HG03571 (cell line): ENCODE measurements around the gene SLC34A3.
"Not testable (repeated sequence)": the region's sequence is repeated elsewhere in the genome, so short reads cannot be mapped to it uniquely, and the experiment has no call there.

Source experiments
- ATAC-seq: cut with Tn5 transposase; IDR thresholded peaks from one replicate; pipeline ENCODE4 v1.9.1; 2021; ENCODE audit not compliant: unreplicated experiment

Gene SLC34A3

DNA sequence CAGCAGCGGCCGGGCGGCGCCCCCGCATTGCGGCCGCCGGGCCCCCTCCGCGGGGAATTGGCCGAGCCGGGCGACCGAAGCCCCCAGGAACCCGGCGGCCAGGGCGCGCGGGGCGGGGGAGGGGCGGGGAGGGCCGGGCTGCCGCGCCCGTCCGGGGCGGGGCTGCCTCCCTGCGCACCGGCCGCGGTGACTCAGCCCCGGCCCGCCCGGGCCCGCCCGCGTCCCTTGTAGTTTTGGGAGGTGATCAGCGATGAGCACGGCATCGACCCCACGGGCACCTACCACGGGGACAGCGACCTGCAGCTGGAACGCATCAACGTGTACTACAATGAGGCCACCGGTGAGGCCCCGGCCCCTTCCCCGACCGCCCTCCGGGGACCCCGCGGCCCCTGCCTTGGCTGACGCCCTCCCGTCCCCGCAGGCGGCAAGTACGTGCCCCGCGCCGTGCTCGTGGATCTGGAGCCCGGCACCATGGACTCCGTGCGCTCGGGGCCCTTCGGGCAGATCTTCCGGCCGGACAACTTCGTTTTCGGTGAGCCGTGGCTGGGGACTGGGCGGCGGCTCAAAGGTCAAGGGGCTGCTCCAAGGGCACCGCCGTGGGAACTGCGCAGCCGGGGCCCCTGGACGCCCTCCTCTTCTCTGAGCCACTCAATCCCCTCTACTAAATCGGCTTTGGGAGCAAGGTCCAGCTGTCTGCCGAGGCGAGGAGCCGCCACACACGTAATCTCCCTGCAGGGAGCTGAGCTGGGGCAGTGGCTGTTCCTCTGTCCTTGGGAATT is 11.0 kb downstream of the SLC34A3 start:
- ATAC-seq: peak; percentile 0

DNA sequence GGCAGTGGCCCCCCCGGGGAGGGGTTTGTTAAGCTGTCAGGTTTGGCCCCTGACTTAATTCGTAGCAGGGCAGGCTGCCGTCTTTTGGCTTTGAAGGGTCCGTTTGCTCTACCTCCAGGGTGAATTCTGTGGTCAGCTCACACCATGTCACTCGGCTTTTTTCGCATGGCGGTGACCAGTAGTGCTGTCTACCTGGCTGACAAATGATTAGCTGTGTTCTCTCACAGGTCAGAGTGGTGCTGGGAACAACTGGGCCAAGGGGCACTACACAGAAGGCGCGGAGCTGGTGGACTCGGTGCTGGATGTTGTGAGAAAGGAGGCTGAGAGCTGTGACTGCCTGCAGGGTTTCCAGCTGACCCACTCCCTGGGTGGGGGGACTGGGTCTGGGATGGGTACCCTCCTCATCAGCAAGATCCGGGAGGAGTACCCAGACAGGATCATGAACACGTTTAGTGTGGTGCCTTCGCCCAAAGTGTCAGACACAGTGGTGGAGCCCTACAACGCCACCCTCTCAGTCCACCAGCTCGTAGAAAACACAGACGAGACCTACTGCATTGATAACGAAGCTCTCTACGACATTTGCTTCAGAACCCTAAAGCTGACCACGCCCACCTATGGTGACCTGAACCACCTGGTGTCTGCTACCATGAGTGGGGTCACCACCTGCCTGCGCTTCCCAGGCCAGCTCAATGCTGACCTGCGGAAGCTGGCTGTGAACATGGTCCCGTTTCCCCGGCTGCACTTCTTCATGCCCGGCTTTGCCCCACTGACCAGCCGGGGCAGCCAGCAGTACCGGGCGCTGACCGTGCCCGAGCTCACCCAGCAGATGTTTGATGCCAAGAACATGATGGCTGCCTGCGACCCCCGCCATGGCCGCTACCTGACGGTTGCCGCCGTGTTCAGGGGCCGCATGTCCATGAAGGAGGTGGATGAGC is 11.8 kb downstream of the SLC34A3 start:
- ATAC-seq: no peak

DNA sequence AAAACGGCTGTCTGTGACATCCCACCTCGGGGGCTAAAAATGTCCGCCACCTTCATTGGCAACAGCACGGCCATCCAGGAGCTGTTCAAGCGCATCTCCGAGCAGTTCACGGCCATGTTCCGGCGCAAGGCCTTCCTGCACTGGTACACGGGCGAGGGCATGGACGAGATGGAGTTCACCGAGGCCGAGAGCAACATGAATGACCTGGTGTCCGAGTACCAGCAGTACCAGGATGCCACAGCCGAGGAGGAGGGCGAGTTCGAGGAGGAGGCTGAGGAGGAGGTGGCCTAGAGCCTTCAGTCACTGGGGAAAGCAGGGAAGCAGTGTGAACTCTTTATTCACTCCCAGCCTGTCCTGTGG is 12.5 kb downstream of the SLC34A3 start:
- ATAC-seq: not testable (repeated sequence)

DNA sequence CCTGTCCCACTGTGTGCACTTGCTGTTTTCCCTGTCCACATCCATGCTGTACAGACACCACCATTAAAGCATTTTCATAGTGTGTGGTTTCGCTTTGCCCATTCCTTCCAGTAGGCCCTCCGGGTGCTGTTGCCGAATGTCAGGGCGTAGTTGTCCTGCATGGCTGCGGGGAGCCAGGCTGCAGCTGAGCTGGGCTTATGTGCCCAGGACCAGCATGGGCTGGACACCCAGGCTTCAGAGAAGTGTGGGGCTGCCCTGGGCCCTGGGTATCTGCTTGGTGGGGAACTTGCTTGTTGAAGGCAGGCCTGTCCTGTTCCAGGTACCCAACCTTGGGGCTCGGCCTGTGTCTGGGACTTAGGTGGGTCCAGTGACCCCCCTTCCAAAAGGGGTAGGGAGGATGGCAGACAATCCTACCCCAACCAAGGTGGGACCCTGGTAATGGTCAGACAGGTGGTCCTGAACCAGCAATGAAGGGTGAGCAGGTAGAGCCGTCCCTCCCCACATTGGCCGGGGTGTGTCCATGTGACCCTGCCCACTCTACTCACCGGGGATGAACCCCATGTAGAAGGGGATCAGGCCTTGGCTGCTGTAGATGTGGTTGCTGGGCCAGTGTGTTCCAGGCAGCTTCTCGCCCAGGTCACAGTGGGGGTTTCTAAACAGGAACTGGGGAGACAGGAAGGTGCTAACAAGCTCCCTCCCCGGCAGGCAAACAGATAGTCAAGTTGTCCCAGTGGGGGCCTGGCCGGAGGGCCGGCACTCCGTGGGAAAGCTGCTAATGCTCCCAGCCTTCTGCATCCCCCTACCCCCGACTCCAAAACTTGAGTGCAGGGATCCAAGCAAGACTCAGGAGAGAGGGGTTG is 13.2 kb downstream of the SLC34A3 start:
- no peak for ATAC-seq

DNA sequence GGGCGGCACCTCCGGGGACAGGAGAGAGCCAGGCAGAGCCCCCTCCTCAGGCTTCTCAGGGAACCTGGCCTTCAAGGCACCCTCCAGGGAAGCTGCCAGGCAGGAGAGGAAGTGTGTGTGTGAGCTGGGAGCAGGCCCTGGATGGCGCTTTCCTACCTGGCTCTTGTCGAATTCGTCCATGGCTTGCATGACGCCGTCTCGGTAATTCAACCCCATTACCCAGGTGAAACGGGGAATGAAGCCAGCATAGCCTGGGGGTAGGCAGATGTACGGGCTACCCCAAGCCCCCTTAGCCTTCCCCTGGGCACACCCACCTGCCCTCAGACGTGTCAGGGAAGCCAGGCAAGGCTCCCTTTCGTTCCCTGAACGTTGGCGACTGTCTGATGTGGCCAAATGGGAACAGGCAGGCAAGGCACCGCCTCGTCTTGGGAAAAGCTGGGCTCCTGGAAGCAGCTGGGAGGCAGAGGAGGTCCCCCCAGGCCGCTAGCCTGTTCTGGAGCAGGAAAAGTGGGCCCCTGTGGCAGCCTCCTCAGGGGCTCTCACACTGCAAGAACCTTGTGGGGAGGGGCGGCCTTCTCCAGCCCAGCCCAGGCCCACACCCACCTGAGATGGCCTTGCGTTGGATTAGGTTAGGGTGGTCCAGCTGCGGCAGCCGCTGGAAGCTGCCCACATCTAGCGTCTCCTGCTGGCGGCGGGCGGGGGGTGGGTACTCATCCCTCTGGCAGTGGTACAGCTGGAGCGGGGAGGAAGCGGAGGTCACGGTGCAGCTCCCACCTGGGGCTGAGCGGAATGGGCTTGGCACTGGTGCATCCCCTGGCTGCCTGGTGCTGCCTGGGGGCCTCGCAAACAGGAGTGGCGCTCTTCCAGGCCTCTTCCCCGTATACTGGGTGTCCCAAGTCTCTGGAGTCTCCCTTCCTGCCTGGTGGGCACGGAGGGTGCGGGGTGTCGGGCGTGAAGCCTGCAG is 14.1 kb downstream of the SLC34A3 start:
- ATAC-seq: no peak

DNA sequence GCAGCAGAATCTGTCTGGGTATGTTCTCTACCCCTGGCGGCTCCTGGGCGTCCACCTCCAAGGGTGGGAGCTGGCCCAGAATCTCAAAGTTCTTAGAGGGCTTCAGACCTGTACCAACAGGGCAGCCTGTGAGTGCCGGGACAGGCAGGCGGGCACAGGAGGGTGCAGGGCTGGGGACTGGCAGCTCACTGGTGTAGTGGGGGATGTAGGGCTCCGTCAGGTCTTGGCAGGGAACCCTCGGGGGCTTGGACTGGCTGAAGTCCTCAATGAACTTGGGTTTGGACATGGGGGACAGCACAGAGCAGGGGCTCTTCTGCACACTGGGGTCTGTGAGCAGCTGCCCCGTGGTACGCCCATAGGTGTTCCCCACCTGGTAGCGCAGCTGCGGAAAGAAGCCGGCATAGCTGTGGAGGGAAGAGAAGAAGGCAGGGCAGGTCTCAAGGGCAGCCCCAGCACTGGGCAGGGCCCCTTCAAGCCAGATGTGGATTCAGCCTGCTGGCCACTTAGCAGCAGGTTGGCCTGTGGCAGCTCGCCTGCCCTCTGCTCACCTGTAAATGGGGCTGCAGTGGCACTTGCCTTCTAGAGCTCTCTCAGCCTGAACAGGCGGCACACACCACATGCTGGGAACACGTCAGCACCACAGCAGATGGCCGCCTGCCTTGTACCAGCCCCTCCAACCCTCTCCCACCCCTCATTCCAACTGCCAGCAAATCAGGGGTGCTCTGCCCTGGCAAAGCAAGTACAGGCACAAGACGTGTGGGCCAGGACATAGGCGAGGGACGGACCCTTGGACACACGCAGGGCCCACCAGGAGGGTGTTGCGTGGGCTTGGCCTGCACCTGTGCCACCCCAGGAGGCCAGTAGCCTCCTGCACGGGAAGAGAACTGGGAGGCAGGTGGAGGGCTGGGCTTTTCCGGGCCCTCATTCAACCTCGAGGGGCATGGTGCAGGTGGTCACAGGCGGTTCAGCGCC is 15.0 kb downstream of the SLC34A3 start:
- ATAC-seq: no peak

DNA sequence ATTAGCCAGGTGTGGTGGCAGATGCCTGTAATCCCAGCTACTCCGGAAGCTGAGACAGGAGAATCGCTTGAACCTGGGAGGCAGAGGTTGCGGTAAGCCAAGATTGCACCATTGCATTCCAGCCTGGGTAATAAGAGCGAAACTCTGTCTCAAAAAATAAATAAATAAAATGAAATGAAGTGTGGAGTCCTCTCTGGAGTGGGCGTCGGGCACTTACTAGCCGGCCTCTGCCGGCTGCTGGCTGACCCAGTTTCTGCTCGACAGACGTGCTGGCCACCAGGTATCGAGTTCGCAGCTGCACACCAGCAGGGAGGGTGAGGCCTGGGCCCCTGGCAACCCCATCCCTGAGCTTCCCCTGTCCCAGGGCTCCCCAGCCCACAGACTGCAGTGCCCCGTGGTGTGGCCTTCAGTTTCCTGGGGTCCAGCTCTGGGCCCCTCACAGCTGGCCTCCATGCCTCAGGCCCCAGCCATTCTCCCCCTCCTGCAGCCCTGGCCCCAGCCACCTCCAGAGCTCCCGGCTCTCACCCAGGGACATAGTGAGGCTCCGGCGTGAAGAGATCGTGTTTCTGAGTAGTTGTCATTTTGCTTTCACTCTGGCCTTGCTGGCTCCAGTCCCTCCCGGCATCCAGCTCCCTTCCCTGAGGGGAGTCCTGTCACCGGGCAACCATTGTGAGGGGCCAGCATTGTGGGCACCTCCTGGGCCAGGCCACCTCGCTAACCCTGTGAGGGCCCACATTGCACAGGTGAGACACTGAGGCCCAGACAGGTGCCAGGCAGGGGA is 16.6 kb downstream of the SLC34A3 start:
- no peak for ATAC-seq

DNA sequence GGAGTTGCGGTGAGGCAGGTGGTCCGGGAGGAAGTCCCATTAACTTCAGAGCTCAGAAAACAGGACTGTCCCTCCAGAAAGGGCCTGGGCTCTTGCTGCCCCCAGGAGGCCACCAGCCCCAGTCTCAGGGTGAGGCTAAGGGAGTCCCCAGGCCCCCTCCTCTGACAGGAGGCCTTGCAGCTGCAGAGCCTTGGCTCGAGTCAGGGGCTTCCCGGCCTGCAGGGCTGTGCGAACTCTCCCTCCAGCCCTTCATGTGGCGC is 17.1 kb downstream of the SLC34A3 start:
- no peak for ATAC-seq

DNA sequence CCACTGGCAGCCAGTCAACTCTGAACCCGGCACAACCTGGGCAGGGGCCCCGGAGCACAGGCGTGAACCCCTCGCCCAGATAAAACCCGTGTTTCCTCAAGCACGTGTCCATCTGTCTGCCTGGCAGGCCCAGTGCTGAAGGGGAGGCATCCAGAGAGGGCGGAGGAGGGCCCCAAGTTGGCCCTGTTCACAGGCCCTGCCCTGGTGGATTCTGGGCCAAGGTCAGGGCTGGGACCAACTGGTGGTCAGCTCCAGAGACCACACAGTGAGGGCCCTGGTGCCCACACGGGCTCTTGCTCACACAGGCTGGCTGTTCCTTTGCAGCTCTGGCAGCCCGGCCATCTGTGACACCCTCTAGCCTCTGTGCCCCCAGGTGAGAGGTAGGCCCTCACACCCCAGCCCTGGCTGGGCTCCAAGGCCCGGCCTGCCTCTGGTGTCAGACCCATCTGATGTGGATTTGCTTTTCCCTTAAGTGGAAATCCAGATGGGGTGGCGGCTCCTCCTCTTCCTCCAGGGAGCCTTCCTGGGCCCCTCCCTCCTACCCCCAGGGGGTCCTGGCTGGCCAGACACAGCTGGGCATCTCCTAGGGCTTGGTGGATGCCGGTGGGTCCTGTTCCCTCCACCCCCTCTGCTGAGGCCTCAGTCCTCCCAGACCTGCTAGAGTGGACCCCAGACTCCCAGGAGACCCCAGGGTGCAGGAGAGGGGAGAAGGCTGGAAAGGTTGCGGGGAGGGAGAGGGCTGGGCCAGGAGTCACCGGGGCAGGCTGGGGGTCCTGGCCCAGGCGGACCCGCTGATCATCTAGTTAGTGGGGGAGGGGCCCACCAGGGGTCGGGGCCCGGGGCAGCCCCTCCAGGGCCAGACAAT is 19.9 kb downstream of the SLC34A3 start:
- no peak for ATAC-seq

DNA sequence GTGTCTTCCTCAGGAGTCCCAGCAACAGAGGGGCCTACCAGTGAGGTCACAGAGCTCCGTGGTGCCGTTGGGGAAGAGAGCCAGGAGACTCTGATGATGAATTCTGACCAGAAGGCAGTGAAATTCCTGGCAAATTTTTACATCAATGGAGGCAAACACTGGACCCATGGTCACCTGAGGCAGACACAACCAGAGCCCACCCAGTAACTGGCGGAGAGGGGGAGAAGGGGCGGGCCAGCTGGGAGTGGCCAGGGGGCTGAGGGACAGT is 20.4 kb downstream of the SLC34A3 start, which contains the start of gene STPG3:
TSS of gene STPG3 (plus strand) at position 93 of the 268 bp plus-strand sequence. CDS start at position 94, 1 bp downstream.
- ATAC-seq: no peak

DNA sequence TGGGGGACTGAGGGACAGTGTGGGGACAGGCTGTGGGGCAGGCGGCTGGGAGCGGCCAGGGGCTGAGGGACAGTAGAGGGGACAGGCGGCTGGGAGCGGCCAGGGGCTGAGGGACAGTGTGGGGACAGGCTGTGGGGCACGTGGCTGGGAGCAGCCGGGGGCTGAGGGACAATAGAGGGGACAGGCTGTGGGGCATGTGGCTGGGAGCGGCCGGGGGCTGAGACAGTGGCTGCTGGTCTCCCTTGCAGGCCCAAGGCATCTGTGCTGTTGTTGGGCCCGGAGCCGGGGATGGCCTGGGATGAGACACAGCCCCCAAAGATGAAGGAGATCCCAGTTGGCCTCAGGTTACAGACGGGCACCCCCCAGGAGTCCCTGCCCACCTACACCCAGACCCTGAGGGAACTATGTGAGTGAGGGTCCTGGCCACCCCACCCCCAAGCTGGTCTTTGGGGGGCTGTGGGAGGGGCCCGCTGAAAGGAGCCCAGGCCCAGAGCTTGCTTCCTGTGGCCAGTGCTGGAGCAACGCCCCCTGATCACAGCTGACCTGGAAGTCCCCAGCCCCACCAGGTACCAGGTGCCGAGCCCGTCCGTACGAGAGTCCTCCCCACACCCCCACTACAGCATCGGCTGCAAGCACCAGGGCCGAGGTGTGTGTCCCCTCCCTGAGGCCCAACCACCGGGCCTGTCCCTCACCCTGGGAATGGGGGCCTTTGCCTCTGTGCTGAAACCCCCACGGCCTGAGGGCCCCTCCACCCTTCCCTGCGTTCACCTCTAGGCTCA is 21.0 kb downstream of the SLC34A3 start:
- no peak for ATAC-seq

DNA sequence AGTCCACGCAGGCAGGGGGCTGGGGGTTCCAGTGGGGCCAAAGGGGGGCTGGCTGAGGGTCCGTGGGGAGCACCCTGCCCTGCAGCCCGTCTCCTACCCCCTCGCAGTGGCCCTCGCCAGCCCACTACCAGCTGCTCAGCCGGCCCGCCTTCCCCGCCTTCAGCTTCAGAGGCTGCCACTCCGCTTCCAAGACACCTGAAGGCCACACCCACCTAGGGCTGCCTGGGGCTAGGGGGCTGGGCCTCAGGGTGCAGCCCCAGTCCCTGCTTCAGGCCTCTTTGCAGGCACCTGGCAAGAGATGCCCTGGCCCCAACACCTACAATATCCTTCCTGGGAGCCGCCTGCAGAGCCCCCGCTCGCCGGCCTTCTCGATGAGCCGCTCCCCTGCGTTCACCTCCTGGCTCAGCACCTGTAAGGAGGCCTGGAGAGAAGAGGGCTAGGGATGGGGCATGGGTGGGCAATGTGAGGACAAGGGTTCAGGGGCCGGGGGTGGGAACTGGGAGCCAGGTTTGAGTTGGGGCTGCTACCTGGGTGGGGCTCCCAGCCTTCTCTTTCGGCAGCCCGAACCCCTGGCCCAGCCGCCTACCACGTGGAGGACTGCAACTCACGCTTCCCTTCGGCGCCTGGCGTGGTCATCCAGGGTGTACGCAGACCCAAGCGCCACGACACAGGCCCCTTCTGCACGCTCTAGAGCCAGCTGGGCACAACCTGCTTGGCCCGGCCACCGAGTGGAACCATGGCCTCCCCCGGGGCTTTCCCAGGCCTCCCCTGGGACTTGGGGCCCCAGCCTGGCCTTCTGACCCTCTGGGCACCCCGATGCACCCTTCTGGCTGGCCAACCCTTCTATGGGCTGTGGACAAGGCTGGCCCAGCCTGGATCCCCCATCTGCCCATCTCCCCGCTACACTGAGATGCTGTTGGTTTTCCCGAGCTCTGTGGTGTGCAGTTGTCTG is 22.1 kb downstream of the SLC34A3 start:
- no peak for ATAC-seq

DNA sequence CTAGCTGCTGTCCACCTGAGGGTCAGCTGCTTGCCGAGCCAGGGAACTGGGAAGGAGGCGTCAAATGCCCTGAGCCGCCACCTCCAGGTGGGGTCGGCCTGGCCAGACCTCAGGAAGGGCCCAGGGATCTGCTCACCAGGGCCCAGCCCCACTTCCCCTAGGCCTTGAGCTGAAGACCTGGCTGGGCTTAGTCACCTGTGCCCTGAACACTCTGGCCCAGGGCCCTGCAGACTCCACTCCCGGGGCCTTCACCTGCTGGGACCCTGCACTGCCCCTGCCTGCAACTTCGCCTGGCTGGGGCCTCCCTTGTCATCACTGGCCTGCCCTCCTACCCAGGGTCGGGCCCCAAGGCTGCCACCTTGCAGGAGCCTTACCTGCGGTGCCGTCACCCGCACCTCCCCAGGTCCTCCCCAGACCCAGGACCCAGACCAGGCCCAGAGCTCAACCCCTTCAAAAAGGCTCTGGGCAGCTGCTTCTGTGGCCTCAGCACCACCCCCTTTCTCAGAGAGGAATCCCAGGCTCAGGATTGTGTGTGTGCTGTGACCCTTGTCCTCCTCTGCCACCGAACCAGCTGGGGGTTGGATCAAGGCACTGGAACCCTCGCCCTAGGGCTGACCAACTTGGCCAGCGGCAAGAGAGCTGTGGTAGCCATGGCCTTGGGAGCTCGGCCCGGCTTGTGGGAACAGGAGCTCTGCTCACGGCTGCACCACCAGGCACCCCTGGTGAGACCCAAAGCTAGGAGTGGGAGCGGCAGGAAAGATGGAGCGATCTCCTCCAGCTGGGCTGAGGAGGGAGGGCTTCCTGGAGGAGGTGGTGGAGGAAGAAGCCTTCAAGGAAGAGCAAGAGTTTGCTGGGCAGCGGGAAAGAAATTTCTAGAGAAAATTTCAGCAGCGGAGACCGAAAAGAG is 23.3 kb downstream of the SLC34A3 start:
- ATAC-seq: no peak

DNA sequence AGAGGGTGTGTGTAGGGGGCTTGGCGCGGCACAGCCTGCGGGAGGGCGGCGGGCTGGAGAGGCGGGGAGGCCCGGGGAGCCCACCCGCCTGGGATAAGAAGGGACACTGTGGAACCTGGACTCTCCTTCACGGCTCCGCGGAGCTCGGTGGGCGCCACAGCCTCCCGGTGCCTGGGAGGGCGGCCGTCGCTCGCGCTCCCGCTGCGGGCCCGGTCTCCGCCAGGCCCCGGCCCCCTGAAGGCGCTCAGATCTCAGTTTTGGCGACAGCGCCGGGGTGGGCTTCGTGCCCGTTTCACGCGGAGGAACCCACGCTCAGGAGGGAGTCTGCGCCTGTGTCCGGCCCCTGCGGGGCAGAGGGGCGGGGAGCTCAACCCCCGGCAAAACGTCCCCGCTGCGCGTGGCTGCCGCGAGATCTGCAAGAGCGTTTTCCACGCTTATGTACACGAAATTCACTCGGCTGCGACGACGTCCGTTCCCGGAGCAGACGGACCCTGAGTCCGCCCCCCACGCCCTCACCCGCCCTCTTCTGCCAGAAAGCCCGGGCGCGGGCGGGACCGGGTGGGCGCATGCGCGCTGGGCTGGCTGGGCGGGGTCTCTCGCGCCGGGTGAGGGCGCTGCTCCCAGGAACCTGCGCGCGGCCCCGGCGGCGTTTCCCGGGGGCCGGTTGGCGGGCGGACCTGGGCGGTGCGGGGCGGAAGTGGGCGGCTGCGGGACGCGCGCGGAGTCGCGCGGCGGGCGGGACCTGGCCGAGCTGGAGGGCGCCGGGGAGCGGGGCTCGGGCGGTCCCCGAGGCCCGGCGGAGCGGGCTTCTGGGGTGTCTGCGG is 24.1 kb downstream of the SLC34A3 start, which contains the start of gene NELFB:
TSS of gene NELFB (plus strand) at position 704 of the 824 bp plus-strand sequence.
- peak; percentile 72 for ATAC-seq
